ENCODE data around the gene GHITM. TPM values are rescaled to one million over a fixed set of nuclear protein-coding genes. Genes with fewer than 3 reads are reported as not detected.

Gene GHITM
- total and polyA plus RNA-seq, 2 experiments from 2014 or later = 97.1 to 105 TPM

- Mint-ChIP-seq H3K27ac (no peak overlapping the region), H3K27me3 (ENCODE audit: insufficient read depth, low read depth, poor library complexity) (peaks cover 2% of the 10 kb centered on the region), H3K4me1 (no peaks in the 10 kb centered on the region), H3K9me3 (no peaks in the 10 kb centered on the region), H3K4me3 (no peak overlapping the region), H3K36me3 (ENCODE audit: low read depth) (no peaks in the 10 kb centered on the region)
- H3K4me3 ChIP-seq = no peak overlapping the region
- 0 out of 2 replicates have a peak overlapping the region, but pooled peaks have one; percentile 14 for H2AFZ ChIP-seq
- no peaks in the 10 kb centered on the region for H4K20me1 ChIP-seq (replicated peaks; ENCODE audit: insufficient read depth)
- DNase-seq (ENCODE audit: low spot score) (no peak), ATAC-seq (no peak)
- H3K79me2 ChIP-seq (replicated peaks; ENCODE audit: insufficient read depth) = no peaks in the 10 kb centered on the region
- H3K4me2 ChIP-seq = no peak overlapping the region
- H3K27ac ChIP-seq (ENCODE audit: low read depth) = no peak overlapping the region
- no peaks in the 10 kb centered on the region for H3K27me3 ChIP-seq (ENCODE audit: insufficient read depth)
- no peaks in the 10 kb centered on the region for H3K9me2 ChIP-seq (ENCODE audit: insufficient read depth)
- H3K36me3 ChIP-seq (ENCODE audit: insufficient read depth) = no peaks in the 10 kb centered on the region
- H3K4me1 ChIP-seq (ENCODE audit: insufficient read depth) = no peaks in the 10 kb centered on the region
- no peaks in the 10 kb centered on the region for H3F3A ChIP-seq (replicated peaks; ENCODE audit: low read depth)
- TF ChIP-seq NANOG (IDR thresholded peaks at IDR 0.05; ENCODE audit: borderline replicate concordance) = no peak
- TF ChIP-seq JUNB (IDR thresholded peaks at IDR 0.05; ENCODE audit: unreplicated experiment) = no peak
- TF ChIP-seq ZNF462 (CRISPR knock-in tag; IDR thresholded peaks at IDR 0.05) = no peak
- TF ChIP-seq, protein P1, sequence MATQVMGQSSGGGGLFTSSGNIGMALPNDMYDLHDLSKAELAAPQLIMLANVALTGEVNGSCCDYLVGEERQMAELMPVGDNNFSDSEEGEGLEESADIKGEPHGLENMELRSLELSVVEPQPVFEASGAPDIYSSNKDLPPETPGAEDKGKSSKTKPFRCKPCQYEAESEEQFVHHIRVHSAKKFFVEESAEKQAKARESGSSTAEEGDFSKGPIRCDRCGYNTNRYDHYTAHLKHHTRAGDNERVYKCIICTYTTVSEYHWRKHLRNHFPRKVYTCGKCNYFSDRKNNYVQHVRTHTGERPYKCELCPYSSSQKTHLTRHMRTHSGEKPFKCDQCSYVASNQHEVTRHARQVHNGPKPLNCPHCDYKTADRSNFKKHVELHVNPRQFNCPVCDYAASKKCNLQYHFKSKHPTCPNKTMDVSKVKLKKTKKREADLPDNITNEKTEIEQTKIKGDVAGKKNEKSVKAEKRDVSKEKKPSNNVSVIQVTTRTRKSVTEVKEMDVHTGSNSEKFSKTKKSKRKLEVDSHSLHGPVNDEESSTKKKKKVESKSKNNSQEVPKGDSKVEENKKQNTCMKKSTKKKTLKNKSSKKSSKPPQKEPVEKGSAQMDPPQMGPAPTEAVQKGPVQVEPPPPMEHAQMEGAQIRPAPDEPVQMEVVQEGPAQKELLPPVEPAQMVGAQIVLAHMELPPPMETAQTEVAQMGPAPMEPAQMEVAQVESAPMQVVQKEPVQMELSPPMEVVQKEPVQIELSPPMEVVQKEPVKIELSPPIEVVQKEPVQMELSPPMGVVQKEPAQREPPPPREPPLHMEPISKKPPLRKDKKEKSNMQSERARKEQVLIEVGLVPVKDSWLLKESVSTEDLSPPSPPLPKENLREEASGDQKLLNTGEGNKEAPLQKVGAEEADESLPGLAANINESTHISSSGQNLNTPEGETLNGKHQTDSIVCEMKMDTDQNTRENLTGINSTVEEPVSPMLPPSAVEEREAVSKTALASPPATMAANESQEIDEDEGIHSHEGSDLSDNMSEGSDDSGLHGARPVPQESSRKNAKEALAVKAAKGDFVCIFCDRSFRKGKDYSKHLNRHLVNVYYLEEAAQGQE (IDR thresholded peaks at IDR 0.05; ENCODE audit: unreplicated experiment) = no peak
- TF ChIP-seq STAT1 (IDR thresholded peaks at IDR 0.05; ENCODE audit: unreplicated experiment) = no peak
- no peak for TF ChIP-seq ZNF114 (CRISPR knock-in tag; IDR thresholded peaks at IDR 0.05)
- TF ChIP-seq ZNF331 (CRISPR knock-in tag; IDR thresholded peaks at IDR 0.05; ENCODE audit: low read depth) = no peak
- TF ChIP-seq CTCF (conservative IDR thresholded peaks at IDR 0.05; ENCODE audit: low read depth in 2 of 2) = no peak
- TF ChIP-seq POLR2AphosphoS5 (IDR thresholded peaks at IDR 0.05; ENCODE audit: low read depth) = no peak
- no peak for TF ChIP-seq ETS1 (IDR thresholded peaks at IDR 0.05)
- no peak for TF ChIP-seq CREB1 (CRISPR knock-in tag; IDR thresholded peaks at IDR 0.05; ENCODE audit: low read depth)
- TF ChIP-seq EZH2 (IDR thresholded peaks at IDR 0.05; ENCODE audit: low read depth, unreplicated experiment) = no peak
Observed at GRCh38 chr10:84101042-84101441, 38.3 kb upstream of the GHITM start.
